GF-D8 (cell line): Measurements from ENCODE around the gene P2RX6.
"Not testable (repeated sequence)": the region's sequence is repeated elsewhere in the genome, so short reads cannot be mapped to it uniquely, and the experiment has no call there.

Experiments used
- DNase-seq: peaks from one replicate; lab custom pipeline; 2025; lab: John Stamatoyannopoulos, UW

Gene P2RX6

DNA sequence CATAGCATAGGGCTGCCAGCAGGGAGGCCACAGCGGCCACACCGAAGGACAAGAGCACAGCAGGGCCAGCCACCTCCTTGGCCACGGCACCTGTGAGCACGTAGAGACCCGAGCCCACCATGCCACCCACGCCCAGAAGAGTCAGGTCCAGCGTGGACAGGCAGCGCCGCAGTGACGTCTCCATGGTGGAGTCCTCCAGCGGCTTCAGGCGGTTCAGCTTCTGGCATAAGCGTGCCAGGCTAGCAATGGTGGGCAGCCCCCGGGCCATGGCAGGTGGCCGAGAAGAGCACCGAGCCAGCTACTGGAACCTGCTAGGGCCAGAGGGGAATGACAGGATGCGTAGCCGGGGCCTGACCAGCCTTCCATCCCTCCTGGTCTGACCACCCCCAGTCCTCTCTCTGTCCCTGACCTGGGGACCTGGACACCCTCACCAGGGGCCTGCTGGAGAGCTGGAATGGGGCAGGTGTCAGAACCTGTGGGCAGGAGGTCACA is 16.6 kb downstream of the P2RX6 start:
- DNase-seq = no peak

DNA sequence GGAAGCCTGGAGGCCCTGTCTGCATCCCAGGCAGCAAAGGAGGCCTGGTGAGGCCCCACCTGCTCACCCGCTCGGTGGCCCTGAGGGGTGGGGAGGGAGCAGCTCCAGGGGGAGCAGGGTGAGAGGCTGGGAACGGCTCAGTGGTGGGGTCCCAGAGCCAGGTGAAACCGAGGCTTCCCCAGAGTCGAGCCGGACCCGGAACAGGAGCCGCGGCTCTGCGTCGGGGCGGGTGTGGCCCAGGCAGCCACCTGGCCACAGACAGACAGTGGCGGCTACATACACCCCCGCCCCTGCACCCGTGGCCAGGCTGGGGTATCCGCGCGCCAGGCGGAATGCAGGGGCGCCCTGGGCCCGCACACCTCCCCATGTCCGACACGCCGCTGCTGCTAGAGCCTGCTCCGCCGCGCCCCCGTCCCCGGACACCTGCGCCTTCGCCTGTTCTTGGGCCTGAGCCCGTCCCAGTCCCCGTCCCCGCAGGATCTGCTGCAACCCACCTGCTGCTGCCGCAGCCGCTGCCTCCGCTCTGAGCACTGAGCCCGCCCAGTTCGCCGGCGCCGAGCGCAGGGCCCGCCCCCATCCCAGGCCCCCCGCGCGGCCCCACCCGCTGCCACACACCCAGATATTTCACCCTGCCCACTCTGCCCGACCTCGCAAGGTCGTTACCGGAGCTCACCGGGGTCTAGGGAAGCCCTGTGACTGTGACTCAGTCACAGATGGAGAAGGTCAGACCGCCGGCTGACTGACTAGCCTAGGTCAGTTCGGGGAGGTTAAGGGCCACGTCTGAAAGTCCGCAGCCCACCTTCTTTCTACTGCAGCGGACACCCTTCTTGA is 17.3 kb downstream of the P2RX6 start, which contains the start of gene SLC7A4:
TSS of gene SLC7A4 (minus strand) at position 525 of the 831 bp plus-strand sequence. CDS start 749 bp downstream, outside the sequence.
- DNase-seq = no peak

DNA sequence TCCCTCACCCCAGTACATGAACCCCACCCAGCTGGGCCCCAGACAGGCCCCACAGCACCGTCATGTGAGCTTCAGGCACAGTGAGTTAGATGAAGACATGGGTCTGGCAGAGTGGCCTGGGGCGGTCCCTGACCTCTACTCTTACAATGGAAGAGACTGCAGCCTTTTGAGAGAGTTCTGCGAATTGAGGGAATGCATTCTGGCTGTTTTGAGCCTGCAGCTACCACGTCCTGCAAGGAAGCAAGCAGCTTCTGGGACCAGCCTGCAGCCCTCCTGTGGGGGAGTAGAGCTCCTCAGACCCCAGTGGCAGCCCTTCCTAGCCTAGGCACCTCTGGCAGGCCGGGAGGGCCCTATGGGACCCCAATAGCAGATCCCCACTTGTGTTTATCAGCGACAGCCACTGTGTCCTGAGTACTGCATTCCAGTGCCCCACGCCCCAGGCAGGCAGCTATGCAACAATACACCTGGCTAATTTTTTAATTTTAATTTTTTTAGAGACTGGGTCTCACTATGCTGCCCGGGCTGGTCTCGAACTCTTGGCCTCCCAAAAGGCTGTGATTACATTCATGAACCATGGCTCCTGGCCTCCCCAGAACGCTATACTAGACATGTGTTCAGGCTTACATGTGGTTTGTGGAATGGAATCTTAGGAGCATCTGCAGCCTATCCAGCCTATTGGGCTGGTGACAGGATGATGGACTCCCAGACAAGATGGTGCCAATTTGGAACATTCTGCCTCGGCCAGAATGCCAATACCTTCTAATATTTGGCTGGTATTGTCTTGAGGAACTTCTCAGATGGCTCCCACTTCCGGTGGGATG is 18.1 kb downstream of the P2RX6 start:
- DNase-seq = no peak

DNA sequence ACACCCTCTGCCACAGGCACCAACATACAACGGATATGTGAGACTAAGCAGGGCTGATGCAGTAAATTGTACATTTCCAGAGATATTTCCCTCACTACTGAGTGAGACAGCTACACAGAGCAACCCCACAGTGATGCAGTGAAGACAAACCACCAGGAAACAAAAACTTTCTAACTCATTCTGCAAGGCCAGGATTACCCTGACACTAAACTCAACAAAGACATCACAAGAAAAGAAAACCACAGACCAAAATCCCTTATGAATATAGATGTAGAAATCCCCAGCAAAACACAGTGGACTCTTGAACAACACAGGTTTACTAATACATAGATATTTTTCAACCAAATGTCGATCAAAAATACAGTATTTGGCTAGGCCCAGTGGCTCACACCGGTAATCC is 18.9 kb downstream of the P2RX6 start:
- no peak for DNase-seq

DNA sequence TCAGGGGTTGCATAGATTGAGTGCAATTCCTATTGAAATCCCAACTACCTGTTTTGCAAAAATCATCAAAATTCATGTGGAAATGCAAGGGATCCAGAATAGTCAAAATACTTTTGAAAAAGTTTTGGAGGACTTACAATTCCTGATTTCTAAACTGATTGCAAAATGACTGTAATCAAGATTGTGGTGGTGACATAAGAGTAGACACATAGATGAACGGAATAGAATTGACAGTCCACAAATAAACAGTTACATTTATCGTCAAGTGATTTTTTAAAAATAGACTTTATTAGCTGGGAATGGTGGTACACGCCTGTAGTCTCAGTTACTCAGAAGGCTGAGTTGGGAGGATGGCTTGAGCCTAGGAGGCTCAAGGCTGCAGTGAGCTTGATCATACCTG is 20.0 kb downstream of the P2RX6 start:
- no peak for DNase-seq

DNA sequence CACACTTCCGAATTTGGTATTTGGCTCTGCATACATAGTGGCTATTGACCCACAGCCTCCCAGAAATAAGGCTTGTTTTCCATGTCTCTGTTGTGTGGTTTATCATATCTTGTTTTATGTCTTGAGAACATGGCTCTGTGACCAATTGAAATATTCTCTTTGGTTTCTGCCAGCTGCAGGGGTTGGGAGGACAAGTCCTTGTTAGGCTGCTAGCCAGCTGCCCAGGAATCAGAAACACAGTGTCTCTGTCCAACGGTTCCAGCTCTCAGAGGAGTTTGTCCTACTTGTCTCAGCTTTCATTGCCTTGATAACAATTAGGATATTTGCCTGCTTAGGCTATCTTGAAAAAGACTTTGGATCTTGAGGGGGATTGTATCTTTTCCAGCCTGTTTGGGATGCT is 23.4 kb downstream of the P2RX6 start:
- no peak for DNase-seq

DNA sequence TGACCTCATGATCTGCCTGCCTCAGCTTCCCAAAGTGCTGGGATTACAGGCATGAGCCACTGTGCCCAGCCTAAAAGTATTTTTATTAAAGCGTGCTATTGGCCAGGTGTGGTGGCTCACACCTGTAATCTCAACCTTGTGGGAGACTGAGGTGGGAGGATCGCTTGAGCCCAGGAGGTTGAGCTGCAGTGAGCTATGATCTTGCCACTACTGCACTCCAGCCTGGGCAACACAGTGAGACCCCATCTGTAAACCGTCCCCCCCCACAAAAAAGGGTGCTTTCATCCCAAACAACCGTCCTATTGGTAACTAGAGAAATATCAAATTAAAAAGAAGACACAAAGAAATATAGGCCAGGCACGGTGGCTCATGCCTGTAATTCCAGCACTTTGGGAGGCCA is 24.2 kb downstream of the P2RX6 start:
- DNase-seq = not testable (repeated sequence)

DNA sequence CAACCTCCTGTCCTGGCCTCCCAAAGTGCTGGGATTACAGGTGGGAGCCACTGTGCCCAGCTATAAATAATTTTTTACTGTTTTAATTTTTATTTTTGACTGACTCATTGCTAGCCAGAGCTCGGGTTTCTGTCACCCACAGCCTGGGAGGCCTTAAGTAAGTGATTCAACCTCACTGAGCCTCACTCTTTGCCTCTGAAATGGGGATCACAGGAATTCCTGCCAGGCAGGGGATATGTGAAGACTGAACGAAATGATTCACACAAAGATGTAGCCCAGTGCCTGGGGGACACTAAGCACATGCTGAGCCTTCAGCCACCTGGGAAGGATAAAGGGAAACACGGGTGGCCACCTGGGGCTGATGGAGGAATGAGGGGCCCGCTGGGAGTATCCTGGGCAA is 27.0 kb downstream of the P2RX6 start:
- DNase-seq = no peak

DNA sequence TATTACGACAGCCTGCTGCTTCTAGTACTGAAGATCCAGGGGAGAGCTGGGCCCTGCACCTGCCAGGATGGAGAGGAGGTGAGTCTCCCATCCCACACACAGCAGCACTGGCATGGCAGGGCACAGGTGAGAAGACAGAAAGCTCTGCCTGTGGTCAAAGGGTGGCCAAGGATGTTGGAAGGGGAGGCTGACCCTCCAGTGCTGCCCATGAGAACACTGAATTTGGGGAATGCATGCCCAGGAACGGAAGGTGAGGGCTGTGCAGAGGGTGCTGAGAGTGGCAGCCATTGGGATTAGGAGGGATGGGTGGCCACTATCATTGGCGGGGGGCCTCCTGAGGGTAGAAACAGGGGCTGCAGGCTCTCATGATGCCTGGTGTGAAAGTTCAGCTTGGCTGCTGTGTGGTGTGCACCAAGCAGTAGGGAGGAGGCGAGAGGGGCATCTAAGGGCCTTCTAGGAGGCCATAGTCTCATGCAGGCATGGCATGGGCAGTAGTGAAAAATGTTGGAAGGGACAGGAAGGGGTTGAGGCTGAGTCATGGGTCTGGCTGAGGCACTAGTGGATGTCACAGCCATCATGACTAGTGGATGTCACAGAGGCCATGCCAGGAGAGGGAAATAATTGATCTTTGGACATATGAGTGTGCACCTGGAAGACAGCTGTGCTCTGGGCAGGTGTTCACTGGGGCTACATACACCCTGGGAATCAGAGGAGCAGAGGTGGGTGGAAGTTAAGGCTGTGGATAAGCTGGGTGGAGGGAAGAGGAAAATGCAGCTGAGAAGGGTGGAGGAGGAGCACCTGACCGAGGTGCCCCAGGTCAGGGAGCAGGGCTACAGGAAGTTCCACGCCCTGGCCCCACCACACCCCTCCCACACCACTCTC is 28.3 kb downstream of the P2RX6 start:
- no peak for DNase-seq

DNA sequence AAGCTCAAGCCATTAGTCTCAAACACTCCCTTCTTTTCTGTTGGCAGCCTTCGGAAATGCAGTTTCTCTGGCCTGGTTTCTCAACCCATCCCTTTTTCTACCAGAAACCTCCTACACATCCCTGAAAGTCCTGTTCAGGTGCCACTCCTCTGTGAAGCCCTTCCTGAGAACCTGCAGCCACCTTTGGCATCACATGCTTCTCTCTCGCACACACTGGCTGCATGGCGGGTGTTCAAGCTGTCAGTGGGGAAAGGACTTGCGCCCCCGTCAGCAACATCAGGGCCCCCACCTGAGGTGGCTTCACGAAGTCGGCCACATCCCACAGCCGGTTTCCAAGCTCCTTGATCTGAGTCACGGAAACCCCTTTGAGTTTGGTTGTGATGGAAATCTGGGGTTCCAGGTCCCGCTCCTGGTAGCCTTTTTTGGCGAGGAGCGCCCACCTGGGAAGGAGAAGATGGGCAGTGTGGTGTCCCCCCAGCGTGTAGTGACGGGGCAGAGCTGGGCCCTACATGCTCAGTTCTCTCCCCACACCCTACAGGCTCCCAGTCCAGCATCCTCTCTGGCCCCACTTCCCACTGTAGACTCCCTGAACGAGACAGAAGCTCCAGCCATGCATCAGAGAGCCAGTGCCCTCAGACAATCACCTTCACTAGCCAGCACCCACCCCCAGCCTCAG is 29.0 kb downstream of the P2RX6 start:
- no peak for DNase-seq

DNA sequence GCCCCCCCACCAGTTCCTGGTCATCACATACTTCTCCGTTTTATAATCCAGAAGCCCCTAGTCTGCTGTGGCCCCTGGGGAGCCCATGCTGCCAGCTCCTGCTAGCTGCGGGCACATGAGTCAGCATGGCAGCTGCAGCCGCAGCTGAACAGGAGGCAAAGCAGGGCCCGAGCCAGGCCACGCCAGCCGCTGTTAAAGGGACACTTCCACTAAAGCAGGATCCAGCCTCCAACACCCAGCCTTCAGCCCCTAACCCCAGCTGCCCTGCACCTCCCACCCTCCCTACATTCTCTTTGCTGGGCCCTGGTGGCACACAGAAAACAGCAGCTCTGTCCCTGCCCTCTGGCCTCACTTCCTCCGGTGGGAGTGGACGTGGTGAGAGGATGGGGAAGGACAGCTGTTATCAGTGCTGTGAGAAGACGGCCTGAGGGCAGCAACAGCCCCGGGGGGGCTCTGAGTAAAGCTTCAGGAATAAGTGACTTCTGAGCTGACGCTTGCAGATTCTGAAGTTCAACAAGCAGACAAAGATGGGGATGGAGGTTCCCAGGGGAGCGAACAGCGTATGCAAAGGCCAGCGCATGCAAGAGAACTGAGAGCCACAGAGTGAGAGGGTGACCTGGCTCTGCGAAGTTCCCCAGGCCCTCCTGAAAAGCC is 30.1 kb downstream of the P2RX6 start:
- no peak for DNase-seq

DNA sequence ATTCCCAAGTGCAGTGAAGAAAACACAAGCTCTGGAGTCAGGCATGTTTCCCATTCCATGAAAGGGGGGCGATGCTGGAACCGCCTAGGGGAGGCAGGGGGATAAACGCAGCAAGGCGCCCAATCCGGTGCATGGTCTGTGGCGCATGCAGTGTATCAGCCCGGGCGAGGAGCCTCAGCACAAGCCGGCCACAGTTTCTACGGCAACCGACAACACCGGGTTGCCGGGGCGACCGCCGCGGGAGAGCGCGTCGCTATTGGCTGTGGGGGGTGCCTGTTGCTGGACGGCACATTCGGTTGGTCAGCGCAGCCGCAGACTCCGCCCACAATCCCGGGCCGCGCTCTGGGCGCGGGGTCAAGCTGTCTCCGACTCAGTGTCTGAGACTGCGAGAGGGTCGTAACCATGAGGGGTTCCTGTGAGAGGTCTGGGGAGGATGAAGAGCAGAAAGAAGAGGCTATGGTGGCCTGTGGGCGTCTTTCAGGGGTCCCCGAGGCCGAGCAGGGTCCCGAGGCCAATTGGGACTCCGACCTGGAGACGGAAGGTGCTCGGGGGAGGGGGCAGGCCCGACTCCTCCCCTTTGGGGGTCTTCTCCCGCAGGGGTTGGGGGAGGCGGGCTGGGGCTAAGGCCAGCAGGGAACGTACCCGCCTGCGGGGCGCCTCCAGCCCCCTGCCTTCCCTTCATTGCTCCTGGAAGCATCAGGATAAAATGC is 30.8 kb downstream of the P2RX6 start, which contains the start of gene LRRC74B:
TSS of gene LRRC74B (plus strand) at position 362 of the 710 bp plus-strand sequence. CDS start at position 403, 41 bp downstream.
- no peak for DNase-seq

DNA sequence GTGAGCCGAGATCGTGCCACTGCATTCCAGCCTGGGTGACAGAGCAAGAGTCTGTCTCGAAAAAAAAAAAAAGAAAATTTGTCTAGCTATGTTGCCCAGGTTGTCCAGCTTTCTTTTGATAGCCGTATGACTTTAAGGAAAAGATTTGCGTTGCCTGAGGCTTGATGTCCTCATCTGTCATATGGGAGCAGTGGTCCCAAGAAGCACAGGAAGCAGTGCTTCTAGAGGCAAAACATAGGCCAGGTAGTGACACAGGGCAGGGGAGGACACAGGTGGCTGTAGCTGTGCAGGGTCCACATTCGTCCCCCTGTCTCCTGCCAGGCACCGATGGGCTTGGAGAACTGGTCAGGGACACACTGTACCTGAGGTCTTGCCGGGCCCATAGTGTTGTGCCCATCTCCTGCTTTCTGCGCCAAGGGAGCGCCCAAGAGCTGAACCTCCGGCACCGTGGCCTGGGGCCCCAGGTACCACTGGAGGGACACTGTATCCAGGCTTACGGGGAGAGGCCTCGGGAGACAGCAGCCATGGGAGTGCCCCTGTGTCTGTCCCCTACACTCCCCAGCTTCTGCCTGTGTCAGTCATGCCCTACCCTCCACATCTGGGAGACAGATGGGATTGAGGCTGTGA is 32.2 kb downstream of the P2RX6 start:
- no peak for DNase-seq

DNA sequence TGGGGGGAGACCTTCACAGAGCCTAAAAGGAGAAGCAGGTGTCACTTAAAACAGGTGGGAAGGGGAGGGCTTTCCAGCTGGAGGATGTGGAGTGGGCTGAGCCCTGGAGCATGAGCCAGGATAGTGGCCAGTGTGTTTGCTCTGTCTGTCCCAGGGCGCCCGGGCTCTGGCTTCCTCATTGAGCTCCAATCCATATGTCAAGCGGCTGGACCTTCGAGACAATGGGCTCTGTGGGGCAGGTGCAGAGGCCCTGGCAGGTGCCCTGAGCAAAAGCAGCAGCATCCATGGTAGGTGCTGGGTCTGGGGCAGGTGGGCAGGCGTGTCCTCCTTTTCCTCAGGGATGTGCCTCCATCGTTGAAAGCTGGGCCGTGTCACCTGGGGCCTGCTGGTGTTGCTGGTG is 32.8 kb downstream of the P2RX6 start:
- DNase-seq = no peak

DNA sequence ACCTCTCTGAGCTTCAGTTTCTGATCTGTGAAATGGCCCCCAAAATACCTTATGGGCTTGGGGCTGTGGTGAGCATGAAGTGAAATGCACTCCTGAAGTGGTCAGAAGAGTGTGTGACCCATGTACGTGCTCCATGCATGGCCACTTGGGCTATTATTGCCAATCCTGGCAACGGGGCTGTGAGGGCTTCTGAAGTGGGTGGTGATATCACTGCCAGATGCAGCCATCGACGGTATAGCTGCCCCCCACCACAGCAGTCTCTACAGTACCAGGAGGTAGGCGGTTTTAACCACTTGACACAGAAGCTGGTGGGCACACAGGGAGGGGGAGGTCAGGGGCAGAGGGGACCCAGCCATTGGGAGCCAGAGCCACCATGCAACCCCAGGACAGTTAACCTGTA is 33.5 kb downstream of the P2RX6 start:
- DNase-seq = not testable (repeated sequence)

DNA sequence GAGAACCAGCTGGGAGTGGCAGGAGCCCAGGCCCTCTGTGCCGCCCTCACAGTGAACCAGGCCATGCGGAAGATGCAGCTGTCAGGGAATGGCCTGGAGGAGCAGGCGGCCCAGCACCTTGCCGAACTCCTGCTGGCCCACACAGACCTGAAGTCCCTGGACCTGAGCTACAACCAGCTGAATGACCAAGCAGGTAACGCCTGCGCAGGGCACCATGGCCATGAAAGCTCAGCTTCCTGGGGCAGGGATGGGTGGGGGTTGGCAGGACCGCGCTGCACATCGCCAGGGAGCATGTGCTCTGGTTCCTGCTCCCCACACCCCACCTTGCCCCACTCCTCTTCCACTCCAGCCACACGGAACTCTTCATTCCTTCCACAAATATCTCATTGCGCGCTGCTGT is 34.0 kb downstream of the P2RX6 start:
- DNase-seq = not testable (repeated sequence)

DNA sequence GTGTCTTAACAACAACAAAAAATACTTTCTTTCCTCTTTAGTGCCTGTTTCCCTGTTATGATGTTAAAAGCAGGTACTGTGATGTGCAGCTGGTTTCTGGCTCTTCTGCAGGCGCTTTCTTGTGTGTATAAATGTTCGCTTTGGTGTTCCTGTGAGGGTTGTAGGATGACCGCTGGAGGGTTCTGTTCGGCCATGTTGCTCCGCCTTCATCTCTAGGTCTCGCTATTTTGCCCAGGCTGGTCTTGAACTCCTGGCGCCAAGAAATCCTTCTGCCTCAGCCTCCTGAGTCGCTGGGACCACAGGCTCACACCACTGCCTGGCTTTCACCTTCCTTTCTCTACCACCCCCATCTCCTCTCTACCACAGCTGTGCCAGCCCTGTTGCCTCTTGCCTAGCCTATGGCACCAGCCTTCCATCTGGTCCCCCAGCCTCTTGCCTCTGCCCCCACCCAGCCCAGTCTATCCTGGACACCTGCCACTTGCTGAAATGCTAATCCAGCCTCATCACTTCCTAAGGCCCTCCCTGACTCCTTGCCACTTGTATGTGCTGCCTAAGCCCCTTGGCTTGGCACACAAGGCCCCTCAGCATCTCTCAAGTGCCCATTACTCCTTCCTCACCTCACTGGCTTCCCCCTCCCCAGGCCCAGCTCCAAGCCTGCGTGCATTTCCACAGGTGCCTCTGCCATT is 36.3 kb downstream of the P2RX6 start:
- DNase-seq = no peak

DNA sequence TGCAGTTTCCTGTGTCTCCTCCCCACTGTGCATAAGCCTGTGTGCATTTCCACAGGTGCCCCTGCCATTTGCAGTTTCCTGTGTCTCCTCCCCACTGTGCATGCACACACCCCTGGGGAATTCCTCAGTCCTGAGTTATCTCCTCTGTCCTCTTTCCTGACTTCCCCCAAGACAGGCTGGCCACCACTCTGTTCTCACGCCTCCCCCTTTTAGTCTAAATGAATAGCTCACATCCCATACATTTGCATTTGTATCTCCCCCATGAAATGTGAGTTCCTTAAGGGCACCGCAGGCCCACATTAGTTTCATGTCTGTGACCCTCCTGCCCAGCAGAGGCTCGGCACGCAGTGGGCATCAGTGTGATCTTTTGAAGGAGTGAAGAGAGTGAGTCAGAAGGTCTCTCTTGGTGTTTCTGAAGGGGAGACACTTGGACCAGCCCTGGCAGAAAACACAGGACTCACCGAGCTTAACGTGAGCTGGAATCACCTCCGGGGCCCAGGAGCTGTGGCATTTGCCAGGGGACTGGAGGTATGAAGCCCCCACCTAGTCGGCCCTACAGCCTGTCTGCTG is 37.0 kb downstream of the P2RX6 start:
- no peak for DNase-seq
